ENCODE results near the gene LUC7L3.
"Not testable (repeated sequence)": the region's sequence is repeated elsewhere in the genome, so short reads cannot be mapped to it uniquely, and the experiment has no call there.

The LUC7L3 gene

DNA sequence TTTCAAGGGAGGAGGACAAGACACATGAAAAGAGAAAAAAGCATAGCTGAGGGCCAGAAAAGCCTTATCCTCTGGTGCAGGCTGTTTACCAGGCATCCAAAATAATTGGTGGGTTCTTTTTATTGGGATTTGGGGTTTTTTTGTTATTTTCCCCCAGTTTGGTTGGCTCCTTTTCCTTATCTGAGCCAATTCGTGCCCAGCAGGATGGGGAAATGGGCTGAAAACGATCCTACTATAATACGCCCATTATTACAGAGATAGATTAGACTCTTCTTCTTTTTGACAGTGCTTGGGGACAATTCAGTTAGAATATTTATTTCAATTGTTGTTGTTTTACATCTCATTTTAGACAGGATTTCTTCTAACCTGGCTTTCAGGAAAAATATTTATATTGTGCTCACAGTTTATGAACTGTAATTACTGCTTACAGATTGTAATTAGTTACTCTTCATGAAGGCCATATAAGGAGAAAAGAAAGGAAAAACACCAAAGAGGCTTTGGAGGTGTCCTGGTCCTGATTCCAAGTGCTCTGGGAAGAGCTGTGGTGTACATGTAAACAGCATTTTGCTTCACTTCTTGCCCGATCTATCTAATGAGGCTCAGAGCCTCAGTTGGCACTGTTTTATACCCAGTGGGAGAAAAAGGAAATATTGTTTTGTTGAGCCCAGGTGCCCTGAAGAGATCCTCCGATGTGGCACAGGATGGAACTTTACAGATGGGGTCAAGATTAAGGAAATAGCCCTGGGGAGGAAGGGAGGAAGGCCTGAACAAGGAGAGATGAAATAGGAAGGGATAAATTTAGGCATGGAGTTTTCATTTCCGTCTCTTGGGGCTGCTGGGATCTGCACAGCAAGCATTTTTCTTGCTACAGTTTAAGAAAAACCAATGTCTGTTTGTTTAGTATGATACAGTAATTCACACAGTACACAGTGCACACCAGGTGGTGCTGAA lies 11.1 kb upstream of the LUC7L3 start:
- Mint-ChIP-seq H3K36me3 (ENCODE audit: insufficient read depth) (peaks cover 29% of the 10 kb centered on the region), H3K4me1 (ENCODE audit: low read depth in 2 of 2) (peaks cover 19 to 26% of the 10 kb centered on the region in 2 donors), H3K27ac (peak overlapping the region; percentile 96), H3K27me3 (no peaks in the 10 kb centered on the region), H3K9me3 (no peaks in the 10 kb centered on the region), H3K4me3 (peak overlapping the region; percentile 89 to 90)
- ATAC-seq (replicated peaks), result no peak
- no peak for DNase-seq

DNA sequence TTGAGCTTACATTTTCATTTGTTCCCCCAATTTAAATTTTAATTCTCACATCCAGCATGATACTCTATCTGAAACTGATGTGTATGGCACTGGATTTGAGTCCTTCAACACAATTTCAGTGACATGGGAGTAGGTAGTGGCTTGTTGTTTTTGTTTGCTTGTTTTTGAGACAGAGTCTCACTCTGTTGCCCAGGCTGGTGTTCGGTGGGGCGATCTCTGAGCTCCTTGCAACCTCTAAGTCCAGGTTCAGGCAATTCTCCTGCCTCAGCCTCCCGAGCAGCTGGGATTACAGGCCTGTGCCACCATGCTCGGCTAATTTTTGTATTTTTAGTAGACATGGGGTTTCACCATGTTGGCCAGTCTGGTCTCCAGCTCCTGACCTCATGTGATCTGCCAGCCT lies 10.3 kb upstream of the LUC7L3 start:
- H3K4me3 Mint-ChIP-seq, result peak overlapping the region in 1 of 2 donors; percentile 90
- H3K4me1 Mint-ChIP-seq (ENCODE audit: low read depth in 2 of 2), result peaks cover 12 to 22% of the 10 kb centered on the region in 2 donors
- peaks cover 29% of the 10 kb centered on the region for H3K36me3 Mint-ChIP-seq (ENCODE audit: insufficient read depth)
- not testable (repeated sequence) for DNase-seq; ATAC-seq (replicated peaks); H3K27me3 Mint-ChIP-seq; H3K9me3 Mint-ChIP-seq
- H3K27ac Mint-ChIP-seq, result peak overlapping the region; percentile 96

DNA sequence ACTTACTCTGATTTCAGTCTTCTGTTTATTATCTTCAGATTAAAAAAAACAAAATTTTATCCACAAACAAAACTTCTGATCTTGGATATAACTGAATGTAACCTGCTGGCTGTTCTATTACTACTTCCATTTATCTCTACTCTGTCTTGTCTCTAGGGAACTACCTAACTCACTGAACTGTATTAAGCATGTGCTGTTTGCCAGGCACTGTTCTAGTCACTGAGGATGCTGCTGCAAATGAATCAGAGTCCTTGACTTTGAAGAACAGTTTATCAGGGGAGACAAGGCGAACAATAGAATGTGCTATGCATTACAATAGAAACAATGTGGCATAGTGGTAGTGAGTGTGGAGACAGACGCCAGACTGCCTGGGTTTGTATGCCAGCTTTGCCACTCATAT lies 9.4 kb upstream of the LUC7L3 start:
- H3K27me3 Mint-ChIP-seq, result no peaks in the 10 kb centered on the region
- DNase-seq (no peak), ATAC-seq (replicated peaks) (no peak)
- peak overlapping the region in 1 of 2 donors; percentile 13 for H3K4me3 Mint-ChIP-seq
- no peaks in the 10 kb centered on the region for H3K9me3 Mint-ChIP-seq
- peak overlapping the region; percentile 96 for H3K27ac Mint-ChIP-seq
- peaks cover 9 to 22% of the 10 kb centered on the region in 2 donors for H3K4me1 Mint-ChIP-seq (ENCODE audit: low read depth in 2 of 2)
- peaks cover 27% of the 10 kb centered on the region for H3K36me3 Mint-ChIP-seq (ENCODE audit: insufficient read depth)

DNA sequence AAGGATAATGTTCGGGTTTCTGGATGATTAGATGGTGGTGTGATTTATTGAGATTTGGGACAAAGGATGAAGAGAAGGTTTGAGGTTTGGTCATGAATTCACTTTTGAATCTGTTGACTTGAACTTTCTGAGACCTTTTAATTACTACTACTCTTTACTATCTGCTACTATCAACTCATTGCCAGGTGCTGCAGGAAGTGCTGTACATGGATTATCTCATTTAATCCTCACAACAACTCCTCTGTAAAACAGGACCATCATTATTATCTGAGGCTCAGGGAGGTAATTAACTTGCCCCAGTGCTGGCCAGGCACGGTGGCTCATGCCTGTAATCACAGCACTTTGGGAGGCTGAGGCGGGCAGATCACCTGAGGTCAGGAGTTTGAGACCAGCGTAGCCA lies 8.8 kb upstream of the LUC7L3 start:
- no peak for ATAC-seq (replicated peaks)
- Mint-ChIP-seq H3K4me3 (no peak overlapping the region), H3K27ac (no peak overlapping the region), H3K4me1 (ENCODE audit: low read depth in 2 of 2) (peaks cover 9 to 22% of the 10 kb centered on the region in 2 donors), H3K9me3 (no peaks in the 10 kb centered on the region), H3K27me3 (no peaks in the 10 kb centered on the region), H3K36me3 (ENCODE audit: insufficient read depth) (peaks cover 27% of the 10 kb centered on the region)
- no peak for DNase-seq

DNA sequence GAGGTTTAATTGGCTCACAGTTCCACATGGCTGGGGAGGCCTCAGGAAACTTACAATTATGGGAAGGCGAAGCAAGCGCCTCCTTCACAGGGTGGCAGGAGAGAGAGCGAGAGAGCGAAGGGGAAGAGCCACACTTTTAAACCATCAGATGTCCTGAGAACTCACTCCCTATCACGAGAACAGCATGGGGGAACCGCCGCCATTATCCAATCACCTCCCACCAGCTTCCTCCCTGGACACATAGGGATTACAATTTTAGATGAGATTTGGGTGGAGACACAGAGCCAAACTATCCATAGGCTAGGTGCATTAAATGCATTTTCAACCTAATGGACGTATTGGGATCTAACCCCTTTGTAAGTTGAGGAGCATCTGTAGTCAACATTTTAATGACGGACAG lies 6.8 kb upstream of the LUC7L3 start:
- DNase-seq, result no peak
- Mint-ChIP-seq H3K4me3 (no peak overlapping the region), H3K27me3 (no peaks in the 10 kb centered on the region), H3K9me3 (no peaks in the 10 kb centered on the region), H3K4me1 (ENCODE audit: low read depth in 2 of 2) (peaks cover 8 to 17% of the 10 kb centered on the region in 2 donors), H3K36me3 (ENCODE audit: insufficient read depth) (peaks cover 14% of the 10 kb centered on the region), H3K27ac (peak overlapping the region in 1 of 2 donors; percentile 16)
- ATAC-seq (replicated peaks), result no peak

DNA sequence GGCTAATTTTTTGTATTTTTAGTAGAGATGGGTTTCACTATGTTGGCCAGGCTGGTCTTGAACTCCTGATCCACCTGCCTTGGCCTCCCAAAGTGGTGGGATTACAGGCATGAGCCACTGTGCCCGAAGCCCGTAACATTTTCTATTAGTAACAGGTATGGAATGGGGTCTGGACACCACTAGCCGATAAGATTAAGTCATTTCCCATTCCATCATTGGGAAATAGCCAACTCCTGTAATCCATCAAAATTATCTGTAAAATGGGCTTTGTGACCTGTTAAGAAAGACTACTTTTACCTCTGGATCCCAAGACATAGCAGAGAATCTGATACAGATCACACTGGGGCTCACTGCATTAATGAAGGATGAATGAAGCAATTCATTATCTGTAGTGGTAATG lies 3.9 kb upstream of the LUC7L3 start:
- no peak overlapping the region for H3K27ac Mint-ChIP-seq

DNA sequence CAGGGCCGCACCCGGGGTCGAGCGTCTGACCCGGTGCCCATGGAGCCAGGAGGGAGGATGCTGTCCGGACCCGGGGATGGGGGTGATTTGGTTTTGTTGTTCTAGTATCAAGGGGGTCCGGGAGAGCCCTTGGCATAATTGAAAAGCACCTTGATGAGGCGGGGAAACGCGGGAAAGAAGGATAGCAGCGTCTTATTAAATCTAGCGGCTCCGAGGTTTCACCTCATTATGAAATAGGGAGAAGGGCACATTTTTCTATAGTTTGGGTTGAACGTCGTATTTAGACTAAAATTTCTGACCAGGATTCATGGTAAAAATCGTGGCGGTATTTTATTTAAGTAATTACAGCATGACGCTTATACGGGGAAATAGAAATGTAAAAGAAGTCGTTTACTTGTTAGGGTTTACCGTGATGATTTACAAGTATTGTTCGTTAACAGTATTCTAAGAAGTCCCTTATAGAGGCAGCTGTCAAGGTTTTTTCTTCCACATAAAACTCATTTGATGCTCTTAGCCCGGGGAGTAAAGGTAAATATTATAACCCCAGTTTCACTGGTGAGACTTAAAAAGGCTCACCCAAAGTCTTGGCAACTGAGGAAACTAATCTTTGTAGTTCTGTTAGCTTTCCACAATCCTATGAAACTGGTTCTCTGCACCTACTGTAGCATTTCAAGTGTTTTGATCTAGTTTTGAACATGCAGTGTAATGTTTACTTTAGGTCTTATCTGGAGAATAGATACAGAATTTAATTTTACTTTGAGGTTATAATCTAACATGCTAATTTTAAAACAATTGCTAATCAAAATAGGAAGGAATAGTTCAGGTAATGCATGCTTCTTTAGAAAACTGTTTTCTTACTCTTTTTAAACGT lies 756 bp downstream of the LUC7L3 start:
- peak overlapping the region; percentile 97 for H3K27ac Mint-ChIP-seq
- peaks cover 26 to 27% of the 10 kb centered on the region in 2 donors for H3K4me1 Mint-ChIP-seq (ENCODE audit: low read depth in 2 of 2)
- no peak for ATAC-seq (replicated peaks)
- H3K27me3 Mint-ChIP-seq, result no peaks in the 10 kb centered on the region
- peaks cover 34% of the 10 kb centered on the region for H3K36me3 Mint-ChIP-seq (ENCODE audit: insufficient read depth)
- DNase-seq, result no peak
- peak overlapping the region; percentile 96 to 98 for H3K4me3 Mint-ChIP-seq
- no peaks in the 10 kb centered on the region for H3K9me3 Mint-ChIP-seq

More for the DNA sequence above, 3.9 kb upstream of the LUC7L3 start:
- no peak for DNase-seq
- Mint-ChIP-seq H3K36me3 (ENCODE audit: insufficient read depth) (peaks cover 19% of the 10 kb centered on the region), H3K9me3 (no peaks in the 10 kb centered on the region), H3K4me1 (ENCODE audit: low read depth in 2 of 2) (peaks cover 5 to 9% of the 10 kb centered on the region in 2 donors), H3K4me3 (no peak overlapping the region), H3K27me3 (no peaks in the 10 kb centered on the region)
- ATAC-seq (replicated peaks), result no peak

DNA sequence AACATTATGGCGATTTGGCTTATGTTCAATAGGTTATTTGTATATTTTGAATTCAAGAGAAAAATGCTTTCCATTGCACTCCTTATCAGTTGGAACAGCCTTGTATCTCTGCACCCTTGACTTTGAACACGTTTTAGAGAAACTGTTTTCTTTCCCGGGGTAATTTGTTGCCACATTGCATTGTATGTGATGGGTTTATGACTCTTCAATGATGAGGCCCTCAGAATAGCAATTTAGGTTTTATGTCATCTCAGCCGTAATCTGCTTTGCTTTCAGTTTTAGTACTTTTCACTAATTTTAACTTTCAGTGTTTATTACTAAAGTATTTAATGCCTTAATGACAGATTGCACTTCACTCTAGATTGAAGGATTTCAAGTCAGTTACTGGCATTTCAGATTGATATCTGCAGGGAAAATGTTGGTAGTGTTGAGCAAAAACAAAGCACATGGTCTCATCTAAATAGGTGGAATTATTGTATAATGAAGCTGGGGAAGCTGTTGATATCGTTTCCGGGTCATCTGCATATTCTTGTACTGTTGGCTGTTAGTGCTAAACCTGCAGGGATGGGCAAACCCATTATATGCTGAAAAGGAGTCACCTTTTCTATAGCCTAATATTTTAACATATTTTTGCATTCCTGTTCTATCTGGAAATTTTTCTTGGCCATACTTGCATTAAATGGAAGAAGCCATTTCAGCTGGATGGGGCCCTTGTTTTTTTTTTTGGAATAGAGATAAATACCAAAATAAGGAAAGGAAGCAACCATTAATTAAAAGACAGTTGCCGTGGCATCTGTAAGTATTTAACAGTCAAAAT lies 2.0 kb downstream of the LUC7L3 start:
- Mint-ChIP-seq H3K27ac (peak overlapping the region; percentile 97), H3K27me3 (no peaks in the 10 kb centered on the region), H3K9me3 (no peaks in the 10 kb centered on the region), H3K36me3 (ENCODE audit: insufficient read depth) (peaks cover 41% of the 10 kb centered on the region), H3K4me1 (ENCODE audit: low read depth in 2 of 2) (peaks cover 32% of the 10 kb centered on the region in 2 donors), H3K4me3 (peak overlapping the region; percentile 96 to 98)
- ATAC-seq (replicated peaks) (peak; percentile 12), DNase-seq (no peak)

DNA sequence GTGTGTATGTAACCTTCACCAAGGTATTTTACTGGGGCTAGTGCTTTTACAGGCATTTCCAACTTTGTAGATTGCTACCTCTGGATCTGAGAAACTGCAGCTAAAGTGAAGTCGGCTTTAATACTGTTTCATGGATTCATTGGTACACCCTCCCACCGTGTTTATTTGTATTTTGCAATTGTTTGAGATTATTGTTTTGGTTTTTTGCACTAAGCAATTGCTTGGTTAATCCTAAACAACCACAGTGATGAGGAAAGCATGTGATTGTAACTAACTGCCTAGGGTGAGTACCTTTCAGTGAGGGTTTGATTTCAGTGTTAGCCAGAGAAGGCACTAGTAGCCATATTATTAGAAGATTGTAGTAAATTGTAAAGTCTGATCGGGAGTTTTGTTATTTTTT lies 3.3 kb downstream of the LUC7L3 start:
- peaks cover 48% of the 10 kb centered on the region for H3K36me3 Mint-ChIP-seq (ENCODE audit: insufficient read depth)
- ATAC-seq (replicated peaks) (no peak), DNase-seq (no peak)
- no peaks in the 10 kb centered on the region for H3K27me3 Mint-ChIP-seq
- H3K9me3 Mint-ChIP-seq, result no peaks in the 10 kb centered on the region
- H3K4me1 Mint-ChIP-seq (ENCODE audit: low read depth in 2 of 2), result peaks cover 40 to 46% of the 10 kb centered on the region in 2 donors
- peak overlapping the region; percentile 96 to 98 for H3K4me3 Mint-ChIP-seq
- peak overlapping the region in 1 of 2 donors; percentile 16 for H3K27ac Mint-ChIP-seq

DNA sequence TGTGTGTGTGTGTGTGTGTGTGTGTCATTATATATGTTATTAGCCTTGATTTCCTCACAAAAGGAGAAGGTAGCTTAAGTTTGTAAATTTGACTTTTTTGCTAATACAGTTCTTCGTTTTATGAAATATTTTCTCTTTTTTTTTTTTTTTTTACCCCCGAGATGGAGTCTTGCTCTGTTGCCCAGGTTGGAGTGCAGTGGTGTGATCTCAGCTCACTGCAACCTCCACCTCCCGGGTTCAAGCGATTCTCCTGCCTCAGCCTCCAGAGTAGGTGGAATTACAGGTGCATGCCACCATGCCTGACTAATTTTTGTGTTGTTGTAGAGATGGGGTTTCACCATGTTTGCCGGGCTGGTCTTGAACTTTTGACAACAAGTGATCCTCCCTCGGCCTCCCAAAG lies 5.2 kb downstream of the LUC7L3 start:
- H3K9me3 Mint-ChIP-seq; DNase-seq; H3K27ac Mint-ChIP-seq; ATAC-seq (replicated peaks); H3K27me3 Mint-ChIP-seq: not testable (repeated sequence)
- Mint-ChIP-seq H3K4me1 (ENCODE audit: low read depth in 2 of 2) (peaks cover 42 to 58% of the 10 kb centered on the region in 2 donors), H3K4me3 (peak overlapping the region; percentile 23 to 59), H3K36me3 (ENCODE audit: insufficient read depth) (peaks cover 35% of the 10 kb centered on the region)

DNA sequence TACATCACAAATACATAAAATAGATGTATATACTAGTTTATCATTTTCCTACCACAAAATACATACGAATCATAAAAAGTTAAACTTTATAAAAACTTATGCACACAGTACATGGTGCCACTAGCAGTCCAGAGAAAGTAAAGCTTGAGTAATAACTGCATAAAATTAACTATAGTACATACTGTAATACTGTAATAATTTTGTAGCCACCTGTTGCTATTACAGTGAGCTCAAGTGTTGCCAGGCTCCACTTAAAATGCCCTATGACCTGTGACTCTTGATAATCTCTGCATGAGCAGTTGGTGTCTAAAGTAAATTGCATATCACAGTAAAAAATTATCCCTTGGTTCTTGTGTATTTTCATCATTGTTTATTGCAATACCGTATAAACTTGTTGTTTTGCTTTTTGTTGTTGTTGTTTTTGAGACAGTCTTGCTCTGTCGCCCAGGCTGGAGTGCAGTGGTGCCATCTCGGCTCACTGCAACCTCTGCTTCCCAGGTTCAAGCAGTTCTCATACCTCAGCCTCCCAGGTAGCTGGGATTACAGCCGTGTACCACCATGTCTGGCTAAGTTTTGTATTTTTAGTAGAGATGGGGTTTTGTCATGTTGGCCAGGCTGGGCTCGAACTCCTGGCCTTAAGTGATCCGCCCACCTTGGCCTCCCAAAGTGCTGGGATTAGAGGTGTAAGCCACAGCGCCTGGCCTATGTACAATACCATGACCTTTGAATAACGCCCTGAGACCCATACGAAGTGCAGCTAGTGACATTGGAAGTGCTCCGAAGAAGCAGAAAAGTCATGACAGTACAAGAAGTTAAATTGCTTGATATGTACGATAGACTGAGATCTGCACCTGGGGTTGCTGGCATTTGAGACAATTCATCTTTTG lies 6.6 kb downstream of the LUC7L3 start:
- Mint-ChIP-seq H3K4me1 (ENCODE audit: low read depth in 2 of 2) (peaks cover 43 to 47% of the 10 kb centered on the region in 2 donors), H3K27me3 (no peaks in the 10 kb centered on the region), H3K27ac (peak overlapping the region in 1 of 2 donors; percentile 73), H3K36me3 (ENCODE audit: insufficient read depth) (peaks cover 31% of the 10 kb centered on the region), H3K9me3 (no peaks in the 10 kb centered on the region), H3K4me3 (peak overlapping the region; percentile 50)
- no peak for ATAC-seq (replicated peaks)
- no peak for DNase-seq

DNA sequence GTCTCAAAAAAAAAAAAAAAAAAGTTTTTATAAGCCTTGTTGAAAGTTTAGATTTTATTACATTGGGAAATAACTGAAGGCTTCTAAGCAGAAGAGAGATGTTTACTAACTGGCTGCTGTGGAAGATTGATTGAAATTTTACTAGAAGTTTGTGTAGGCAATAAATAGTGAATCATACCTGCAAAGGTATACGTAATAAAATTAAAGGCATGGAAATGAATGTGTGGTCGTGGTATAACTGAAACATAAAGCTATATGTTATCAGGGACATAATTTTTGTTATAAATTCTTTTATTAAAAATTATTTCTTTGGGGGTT lies 8.7 kb downstream of the LUC7L3 start:
- DNase-seq (no peak), ATAC-seq (replicated peaks) (no peak)
- Mint-ChIP-seq H3K4me3 (peak overlapping the region; percentile 53 to 56), H3K36me3 (ENCODE audit: insufficient read depth) (peaks cover 29% of the 10 kb centered on the region), H3K4me1 (ENCODE audit: low read depth in 2 of 2) (peaks cover 42 to 50% of the 10 kb centered on the region in 2 donors), H3K27me3 (no peaks in the 10 kb centered on the region), H3K9me3 (no peaks in the 10 kb centered on the region), H3K27ac (peak overlapping the region in 1 of 2 donors; percentile 73)
